ENCODE results near the gene LILRA1. TPM values are rescaled to one million over a fixed set of nuclear protein-coding genes. Genes with fewer than 3 reads are reported as not detected.
"Not testable (repeated sequence)": the region's sequence is repeated elsewhere in the genome, so short reads cannot be mapped to it uniquely, and the experiment has no call there.

The LILRA1 gene
- total RNA-seq, 5 donors from 2014 or later (not counting 1 experiment from before 2014, with no cell fraction given) = 0.43 TPM; not detected in 4

GRCh38 chr19:54624934-54625730 lies 31.7 kb downstream of the LILRA1 start:
- DNase-seq; POLR2A ChIA-PET; H3K4me3 ChIP-seq (ENCODE audit: control insufficient read depth in 1 of 2, extremely low read depth in 1 of 2, low read length in 1 of 2); H3K9me3 ChIP-seq; H3K36me3 ChIP-seq (ENCODE audit: control insufficient read depth in 2 of 2, extremely low read depth in 1 of 2, insufficient read depth in 1 of 2, low read length in 1 of 2); H3K9me3 Mint-ChIP-seq; CTCF ChIA-PET; H3K4me3 Mint-ChIP-seq; H3K27ac Mint-ChIP-seq; H3K36me3 Mint-ChIP-seq: not testable (repeated sequence)
- Histone ChIP-seq H3K27me3 (replicated peaks in 1 of 2; ENCODE audit: control insufficient read depth in 2 of 2, extremely low read depth in 1 of 2, insufficient read depth in 2 of 2, low read length in 1 of 2) (peaks cover 0 to 14% of the 10 kb centered on the region in 2 experiments), H3K4me1 (ENCODE audit: control insufficient read depth in 1 of 2, extremely low read depth in 1 of 2, insufficient read depth in 2 of 2, low read length in 2 of 2) (peaks cover 0 to 12% of the 10 kb centered on the region in 2 experiments), H3K27ac (ENCODE audit: low read length) (peak overlapping the region; percentile 34)
- WGBS (ENCODE audit: insufficient coverage) = 57% methylated on average over 6 of the region's 15 CpGs
- Mint-ChIP-seq H3K27me3 (peaks cover 40 to 49% of the 10 kb centered on the region in 2 donors), H3K4me1 (peaks cover 0 to 11% (median 10%) of the 10 kb centered on the region in 3 donors)
- ATAC-seq (replicated peaks in 1 of 4) = peak in 3 of 4 experiments; percentile 42 to 44 (median 43)

GRCh38 chr19:54626757-54627156 lies 33.3 kb downstream of the LILRA1 start:
- H3K4me1 ChIP-seq (ENCODE audit: control insufficient read depth in 1 of 2, extremely low read depth in 1 of 2, insufficient read depth in 2 of 2, low read length in 2 of 2) = peaks cover 0 to 24% of the 10 kb centered on the region in 2 experiments
- Mint-ChIP-seq H3K4me3 (no peak overlapping the region), H3K27ac (no peak overlapping the region), H3K4me1 (peaks cover 0 to 13% (median 10%) of the 10 kb centered on the region in 3 donors), H3K9me3 (no peaks in the 10 kb centered on the region), H3K27me3 (peaks cover 38 to 64% of the 10 kb centered on the region in 2 donors), H3K36me3 (no peaks in the 10 kb centered on the region)
- DNase-seq (no peak), ATAC-seq (replicated peaks in 1 of 4) (no peak)
- POLR2A ChIA-PET = no interaction called here
- H3K27me3 ChIP-seq (replicated peaks in 1 of 2; ENCODE audit: control insufficient read depth in 2 of 2, extremely low read depth in 1 of 2, insufficient read depth in 2 of 2, low read length in 1 of 2) = peaks cover 0 to 28% of the 10 kb centered on the region in 2 experiments
- H3K4me3 ChIP-seq (ENCODE audit: control insufficient read depth in 1 of 2, extremely low read depth in 1 of 2, low read length in 1 of 2) = no peak overlapping the region
- H3K27ac ChIP-seq (ENCODE audit: low read length) = no peak overlapping the region
- H3K36me3 ChIP-seq (ENCODE audit: control insufficient read depth in 2 of 2, extremely low read depth in 1 of 2, insufficient read depth in 1 of 2, low read length in 1 of 2) = no peaks in the 10 kb centered on the region
- H3K9me3 ChIP-seq = no peaks in the 10 kb centered on the region
- CTCF ChIA-PET = no interaction called here
- 66% methylated on average over 4 of the region's 8 CpGs for WGBS (ENCODE audit: insufficient coverage)

- Histone ChIP-seq H3K27me3 (replicated peaks in 1 of 2; ENCODE audit: control insufficient read depth in 2 of 2, extremely low read depth in 1 of 2, insufficient read depth in 2 of 2, low read length in 1 of 2) (peaks cover 0 to 30% of the 10 kb centered on the region in 2 experiments), H3K4me1 (ENCODE audit: control insufficient read depth in 1 of 2, extremely low read depth in 1 of 2, insufficient read depth in 2 of 2, low read length in 2 of 2) (peaks cover 0 to 24% of the 10 kb centered on the region in 2 experiments)
- H3K36me3 Mint-ChIP-seq; H3K4me3 ChIP-seq (ENCODE audit: control insufficient read depth in 1 of 2, extremely low read depth in 1 of 2, low read length in 1 of 2); DNase-seq; H3K27ac ChIP-seq (ENCODE audit: low read length); H3K9me3 ChIP-seq; CTCF ChIA-PET; H3K36me3 ChIP-seq (ENCODE audit: control insufficient read depth in 2 of 2, extremely low read depth in 1 of 2, insufficient read depth in 1 of 2, low read length in 1 of 2); ATAC-seq (replicated peaks in 1 of 4); POLR2A ChIA-PET; H3K9me3 Mint-ChIP-seq; H3K4me3 Mint-ChIP-seq; H3K27ac Mint-ChIP-seq: not testable (repeated sequence)
- 75% methylated on average over 1 of the region's 4 CpGs for WGBS (ENCODE audit: insufficient coverage)
- peaks cover 42 to 70% of the 10 kb centered on the region in 2 donors for H3K27me3 Mint-ChIP-seq
- H3K4me1 Mint-ChIP-seq = peaks cover 0 to 13% (median 9%) of the 10 kb centered on the region in 3 donors
Observed at GRCh38 chr19:54627912-54628311, 34.5 kb downstream of the LILRA1 start.

GRCh38 chr19:54630262-54630661 lies 36.8 kb downstream of the LILRA1 start, which contains the start of gene LILRB1:
LILRB1 (plus strand) TSS chr19:54630484; CDS start chr19:54631074, 590 bp downstream.
- H3K36me3 Mint-ChIP-seq; CTCF ChIA-PET; H3K4me1 Mint-ChIP-seq; H3K9me3 Mint-ChIP-seq; POLR2A ChIA-PET; DNase-seq; ATAC-seq (replicated peaks in 1 of 4); H3K9me3 ChIP-seq; H3K36me3 ChIP-seq (ENCODE audit: control insufficient read depth in 2 of 2, extremely low read depth in 1 of 2, insufficient read depth in 1 of 2, low read length in 1 of 2); H3K4me3 ChIP-seq (ENCODE audit: control insufficient read depth in 1 of 2, extremely low read depth in 1 of 2, low read length in 1 of 2); H3K27ac ChIP-seq (ENCODE audit: low read length); H3K4me3 Mint-ChIP-seq; H3K27ac Mint-ChIP-seq: not testable (repeated sequence)
- WGBS (ENCODE audit: insufficient coverage) = 26% methylated on average over 4 of the region's 9 CpGs
- peaks cover 0 to 33% of the 10 kb centered on the region in 2 experiments for H3K27me3 ChIP-seq (replicated peaks in 1 of 2; ENCODE audit: control insufficient read depth in 2 of 2, extremely low read depth in 1 of 2, insufficient read depth in 2 of 2, low read length in 1 of 2)
- peaks cover 33 to 71% of the 10 kb centered on the region in 2 donors for H3K27me3 Mint-ChIP-seq
- peaks cover 0 to 18% of the 10 kb centered on the region in 2 experiments for H3K4me1 ChIP-seq (ENCODE audit: control insufficient read depth in 1 of 2, extremely low read depth in 1 of 2, insufficient read depth in 2 of 2, low read length in 2 of 2)

- Histone ChIP-seq H3K36me3 (ENCODE audit: control insufficient read depth in 2 of 2, extremely low read depth in 1 of 2, insufficient read depth in 1 of 2, low read length in 1 of 2) (no peaks in the 10 kb centered on the region), H3K27me3 (replicated peaks in 1 of 2; ENCODE audit: control insufficient read depth in 2 of 2, extremely low read depth in 1 of 2, insufficient read depth in 2 of 2, low read length in 1 of 2) (peaks cover 0 to 30% of the 10 kb centered on the region in 2 experiments), H3K4me1 (ENCODE audit: control insufficient read depth in 1 of 2, extremely low read depth in 1 of 2, insufficient read depth in 2 of 2, low read length in 2 of 2) (peaks cover 0 to 13% of the 10 kb centered on the region in 2 experiments), H3K4me3 (ENCODE audit: control insufficient read depth in 1 of 2, extremely low read depth in 1 of 2, low read length in 1 of 2) (no peak overlapping the region), H3K27ac (ENCODE audit: low read length) (no peak overlapping the region), H3K9me3 (no peaks in the 10 kb centered on the region)
- H3K36me3 Mint-ChIP-seq = no peaks in the 10 kb centered on the region
- ATAC-seq (replicated peaks in 1 of 4) (no peak), DNase-seq (no peak)
- H3K4me1 Mint-ChIP-seq = peaks cover 0 to 7% (median 0%) of the 10 kb centered on the region in 3 donors
- H3K27ac Mint-ChIP-seq = no peak overlapping the region
- no CpG with 5 or more reads among the region's 6 CpGs for WGBS (ENCODE audit: insufficient coverage)
- H3K27me3 Mint-ChIP-seq = peaks cover 35 to 68% of the 10 kb centered on the region in 2 donors
- POLR2A ChIA-PET = no interaction called here
- CTCF ChIA-PET = no interaction called here
- no peaks in the 10 kb centered on the region for H3K9me3 Mint-ChIP-seq
- H3K4me3 Mint-ChIP-seq = no peak overlapping the region
Observed at GRCh38 chr19:54630782-54631181, 37.4 kb downstream of the LILRA1 start.

GRCh38 chr19:54631489-54632337 lies 38.3 kb downstream of the LILRA1 start:
- peaks cover 29 to 62% of the 10 kb centered on the region in 2 donors for H3K27me3 Mint-ChIP-seq
- H3K36me3 ChIP-seq (ENCODE audit: control insufficient read depth in 2 of 2, extremely low read depth in 1 of 2, insufficient read depth in 1 of 2, low read length in 1 of 2); POLR2A ChIA-PET: not testable (repeated sequence)

More at GRCh38 chr19:54631489-54632337, 38.3 kb downstream of the LILRA1 start:
- H3K4me3 ChIP-seq (ENCODE audit: control insufficient read depth in 1 of 2, extremely low read depth in 1 of 2, low read length in 1 of 2); H3K9me3 ChIP-seq; H3K27ac Mint-ChIP-seq; H3K27ac ChIP-seq (ENCODE audit: low read length); CTCF ChIA-PET; H3K4me3 Mint-ChIP-seq; H3K4me1 Mint-ChIP-seq; ATAC-seq (replicated peaks in 1 of 4); H3K9me3 Mint-ChIP-seq; DNase-seq; H3K36me3 Mint-ChIP-seq: not testable (repeated sequence)
- Histone ChIP-seq H3K4me1 (ENCODE audit: control insufficient read depth in 1 of 2, extremely low read depth in 1 of 2, insufficient read depth in 2 of 2, low read length in 2 of 2) (peaks cover 0 to 12% of the 10 kb centered on the region in 2 experiments), H3K27me3 (replicated peaks in 1 of 2; ENCODE audit: control insufficient read depth in 2 of 2, extremely low read depth in 1 of 2, insufficient read depth in 2 of 2, low read length in 1 of 2) (peaks cover 0 to 28% of the 10 kb centered on the region in 2 experiments)
- WGBS (ENCODE audit: insufficient coverage) = 81% methylated on average over 15 of the region's 23 CpGs
